GM20431 (cell line): ENCODE measurements around the gene AJAP1.

ENCODE experiments used
- in situ Hi-C: fragments of 300-500 bp; cut with MseI, MboI; formaldehyde crosslinking; loops from one replicate; pipeline ENCODE4 v1.15.0; 2020; ENCODE audit warnings: low sequenced_read_pairs; ENCODE audit not compliant: unreplicated experiment

Gene AJAP1

GRCh38 chr1:4628992-4629391 lies 25.4 kb upstream of the AJAP1 start:
- in situ Hi-C loops, result no loop called here

GRCh38 chr1:4630561-4630960 lies 23.8 kb upstream of the AJAP1 start:
- in situ Hi-C loops, result no loop called here

- in situ Hi-C loops, result no loop called here
Observed at GRCh38 chr1:4631321-4631720, 23.1 kb upstream of the AJAP1 start.

GRCh38 chr1:4633346-4633745 lies 21.1 kb upstream of the AJAP1 start:
- in situ Hi-C loops, result no loop called here

GRCh38 chr1:4634156-4634792 lies 20.1 kb upstream of the AJAP1 start:
- in situ Hi-C loops, result no loop called here

GRCh38 chr1:4634793-4635406 lies 19.5 kb upstream of the AJAP1 start:
- in situ Hi-C loops, result no loop called here

GRCh38 chr1:4636186-4636585 lies 18.2 kb upstream of the AJAP1 start:
- in situ Hi-C loops, result no loop called here

- in situ Hi-C loops, result no loop called here
Observed at GRCh38 chr1:4636644-4637380, 17.6 kb upstream of the AJAP1 start.

GRCh38 chr1:4637616-4638344 lies 16.6 kb upstream of the AJAP1 start:
- in situ Hi-C loops, result no loop called here

GRCh38 chr1:4638345-4638729 lies 16.1 kb upstream of the AJAP1 start:
- in situ Hi-C loops, result no loop called here

GRCh38 chr1:4640931-4641330 lies 13.5 kb upstream of the AJAP1 start:
- in situ Hi-C loops, result no loop called here

- in situ Hi-C loops, result no loop called here
Observed at GRCh38 chr1:4647391-4647790, 7.0 kb upstream of the AJAP1 start.

GRCh38 chr1:4648657-4649056 lies 5.8 kb upstream of the AJAP1 start:
- in situ Hi-C loops, result no loop called here

GRCh38 chr1:4650481-4650880 lies 3.9 kb upstream of the AJAP1 start:
- in situ Hi-C loops, result no loop called here

GRCh38 chr1:4650981-4651380 lies 3.4 kb upstream of the AJAP1 start:
- in situ Hi-C loops, result no loop called here

GRCh38 chr1:4652631-4653327 lies 1.6 kb upstream of the AJAP1 start:
- in situ Hi-C loops, result no loop called here

- in situ Hi-C loops, result no loop called here
Observed at GRCh38 chr1:4653328-4653660, 1.1 kb upstream of the AJAP1 start.

- in situ Hi-C loops, result no loop called here
Observed at GRCh38 chr1:4654764-4655673, 610 bp downstream of the AJAP1 start.
